NCI-H187 treated with DMSO at 0.1 percent for 48 hours (cell line): ENCODE data around the gene RNF213.
"Not testable (repeated sequence)": the region's sequence is repeated elsewhere in the genome, so short reads cannot be mapped to it uniquely, and the experiment has no call there.

ENCODE experiments used
- DNase-seq: peaks from one replicate; lab custom pipeline; 2025; lab: John Stamatoyannopoulos, UW

The RNF213 gene

DNA sequence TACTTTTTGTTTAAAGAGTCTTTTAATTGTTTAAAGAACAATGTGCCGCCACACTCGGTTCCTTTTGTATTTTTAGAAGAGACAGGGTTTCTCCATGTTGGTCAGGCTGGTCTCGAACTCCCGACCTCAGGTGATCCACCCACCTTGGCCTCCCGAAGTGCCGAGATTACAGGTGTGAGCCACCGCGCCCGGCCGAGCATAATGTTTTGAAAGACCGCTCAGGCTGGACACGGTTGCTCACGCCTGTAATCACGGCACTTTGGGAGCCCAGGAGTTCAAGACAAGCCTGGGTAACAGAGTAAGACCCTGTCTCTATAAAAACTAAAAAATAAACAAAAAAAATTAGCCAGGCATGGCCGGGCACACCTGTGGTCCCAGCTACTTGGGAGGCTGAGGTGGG, 59.8 kb downstream of the RNF213 start:
- no peak for DNase-seq

DNA sequence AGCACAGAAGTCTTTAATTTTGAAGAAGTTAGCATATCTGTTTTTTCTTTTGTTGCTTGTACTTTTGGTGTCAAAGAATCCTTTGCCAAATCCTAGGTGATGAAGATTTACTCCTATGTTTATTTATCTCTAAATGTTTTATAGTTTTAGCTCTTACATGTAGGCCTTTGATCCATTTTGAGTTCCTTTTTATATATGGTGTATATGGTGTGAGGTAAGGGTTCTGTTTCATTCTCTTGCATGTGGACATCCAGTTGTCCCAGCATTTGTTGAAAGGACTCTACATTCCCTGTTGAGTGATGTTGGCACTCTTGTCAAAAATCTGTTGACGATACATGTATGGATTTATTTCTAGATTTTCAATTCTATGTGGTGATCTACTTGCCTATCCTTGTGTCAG, 62.2 kb downstream of the RNF213 start:
- no peak for DNase-seq

DNA sequence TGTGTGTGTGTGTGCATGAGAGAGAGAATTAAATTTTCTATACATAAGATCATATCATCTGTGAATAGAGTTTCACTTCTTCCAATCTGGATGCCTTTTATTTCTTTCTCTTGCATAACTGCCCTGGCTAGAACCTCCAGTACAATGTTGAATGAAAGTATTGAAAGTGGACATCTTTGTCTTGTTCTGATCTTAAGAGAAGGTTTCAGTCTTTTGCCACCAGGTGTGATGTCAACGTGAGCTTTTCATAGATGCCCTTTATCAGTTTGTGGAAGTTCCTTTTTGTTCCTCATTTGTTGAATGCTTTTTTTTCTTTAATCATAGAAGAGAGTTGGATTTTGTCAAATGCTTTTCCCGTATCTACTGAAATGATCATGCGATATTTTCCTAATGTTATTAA, 63.3 kb downstream of the RNF213 start:
- DNase-seq = no peak

DNA sequence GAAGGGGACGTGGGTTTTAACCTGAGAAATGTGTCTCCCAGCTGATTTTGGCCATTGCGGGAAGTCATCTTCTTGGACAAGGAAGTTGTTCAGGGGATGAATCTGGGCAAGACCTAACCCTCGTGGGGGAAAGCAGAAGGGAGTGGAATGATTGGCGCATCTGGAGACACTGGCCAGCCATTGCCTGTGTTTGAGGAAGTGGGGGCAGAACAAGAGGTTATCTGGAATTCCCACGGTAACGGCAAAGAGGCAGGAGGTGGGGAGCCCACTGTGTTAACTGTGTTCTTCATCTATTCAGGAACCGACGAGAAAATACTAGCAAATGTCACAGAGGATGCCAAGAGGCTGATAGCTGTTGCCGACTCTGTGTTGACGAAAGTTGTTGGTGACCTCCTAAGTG, 66.9 kb downstream of the RNF213 start:
- DNase-seq = no peak

DNA sequence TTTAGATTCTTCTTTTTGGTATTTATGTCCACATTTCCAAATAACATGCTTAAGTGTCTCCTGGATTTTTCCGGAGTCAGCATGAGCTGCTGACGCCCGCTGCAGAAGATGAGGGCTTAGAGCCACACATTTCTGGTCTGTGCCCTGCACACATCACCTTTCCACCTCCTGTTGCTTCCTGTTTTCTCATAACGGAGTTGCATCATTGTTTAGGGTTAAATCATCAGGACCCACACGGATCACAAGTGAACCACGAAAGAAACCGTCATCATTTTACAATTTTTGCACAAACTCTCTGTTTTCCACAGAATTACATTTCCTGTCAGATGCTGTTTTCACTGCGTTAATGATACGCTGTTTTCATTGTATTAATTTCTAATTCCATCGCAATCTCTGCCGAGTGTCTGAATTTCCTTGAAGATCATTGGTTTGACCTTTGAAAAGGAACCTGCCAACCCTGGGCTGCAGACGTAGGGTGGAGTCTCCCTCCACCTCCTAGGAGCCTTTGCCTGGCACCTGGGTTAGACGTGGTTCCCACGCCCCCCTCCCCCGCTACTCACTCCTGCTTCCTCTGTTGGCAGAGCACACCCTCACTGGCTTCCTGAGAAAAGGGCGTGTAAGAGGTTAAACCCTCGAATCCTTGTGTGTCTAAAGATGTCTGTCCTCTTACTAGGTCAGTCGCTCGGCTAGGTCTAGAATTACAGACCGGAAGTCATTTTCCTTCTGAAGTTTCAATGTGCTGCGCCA, 68.2 kb downstream of the RNF213 start:
- DNase-seq = no peak

DNA sequence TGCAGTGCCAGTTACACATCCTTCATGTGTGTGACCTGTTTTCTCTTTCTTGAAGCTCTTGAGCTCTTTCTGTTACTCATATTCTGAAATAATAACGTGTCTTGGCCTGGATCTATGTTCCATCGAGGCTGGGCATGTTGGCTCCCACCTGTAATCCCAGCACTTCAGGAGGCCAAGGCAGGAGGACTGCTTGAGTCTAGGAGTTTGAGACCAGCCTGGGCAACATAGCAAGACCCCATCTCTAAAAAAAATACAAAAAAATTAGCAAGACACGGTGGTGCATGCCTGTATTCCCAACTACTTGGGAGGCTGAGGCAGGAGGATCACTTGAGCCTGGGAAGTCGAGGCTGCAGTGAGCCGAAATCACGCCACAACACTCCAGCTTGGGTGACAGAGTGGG, 68.8 kb downstream of the RNF213 start:
- not testable (repeated sequence) for DNase-seq

DNA sequence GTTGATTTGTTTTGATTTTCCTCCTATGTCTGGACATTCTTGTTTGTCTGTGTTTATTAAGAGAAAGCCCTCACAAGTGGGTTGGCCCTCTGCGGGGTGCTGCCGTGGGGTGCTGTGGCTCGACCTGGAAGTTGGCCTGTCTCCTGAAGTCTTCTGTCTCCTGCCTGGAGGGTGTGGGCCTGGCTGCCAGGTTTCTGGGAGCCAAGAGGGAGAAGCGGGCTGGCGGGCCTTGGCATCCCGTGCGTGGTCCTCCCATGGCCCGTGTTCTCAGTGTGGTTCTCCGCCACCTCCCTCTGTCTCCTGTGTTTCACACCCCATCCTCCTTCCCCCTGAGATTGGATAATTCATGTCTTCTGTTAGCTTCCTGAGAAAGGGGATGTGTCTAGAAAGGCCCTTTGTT, 69.6 kb downstream of the RNF213 start:
- no peak for DNase-seq

DNA sequence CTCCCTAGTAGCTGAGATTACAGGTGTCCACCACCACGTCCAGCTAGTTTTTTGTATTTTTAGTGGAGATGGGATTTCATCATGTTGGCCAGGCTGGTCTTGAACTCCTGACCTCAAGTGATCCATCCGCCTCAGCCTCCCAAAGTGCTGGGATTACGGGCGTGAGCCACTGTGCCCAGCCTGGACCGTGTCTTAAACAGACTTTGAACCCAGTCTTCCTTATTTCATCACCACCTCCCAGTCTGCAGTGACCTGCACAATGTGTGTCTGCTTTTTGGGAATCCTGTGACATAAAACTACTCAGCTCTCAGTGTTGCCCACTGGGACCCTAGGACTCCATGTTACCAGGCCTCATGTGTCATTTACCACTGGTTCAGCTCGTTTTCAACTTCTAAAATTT, 70.3 kb downstream of the RNF213 start:
- not testable (repeated sequence) for DNase-seq

DNA sequence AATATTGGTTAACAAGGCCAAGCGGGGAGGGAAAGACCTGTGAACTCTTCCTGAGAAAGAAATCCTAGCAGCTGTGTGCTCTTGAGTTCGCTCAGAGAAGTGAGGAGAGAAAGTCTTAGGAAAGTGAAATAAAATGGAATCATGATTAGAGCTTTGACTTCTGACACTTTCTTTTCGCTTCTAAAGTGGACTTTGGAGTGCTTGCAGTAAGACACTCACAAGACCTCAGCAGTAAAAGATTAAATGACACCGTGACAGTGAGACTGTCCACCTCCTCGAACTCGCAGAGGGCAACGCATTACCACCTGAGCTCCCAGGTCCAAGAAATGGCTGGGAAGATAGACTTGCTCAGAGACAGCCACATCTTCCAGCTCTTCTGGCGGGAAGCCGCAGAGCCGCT, 71.2 kb downstream of the RNF213 start:
- no peak for DNase-seq

DNA sequence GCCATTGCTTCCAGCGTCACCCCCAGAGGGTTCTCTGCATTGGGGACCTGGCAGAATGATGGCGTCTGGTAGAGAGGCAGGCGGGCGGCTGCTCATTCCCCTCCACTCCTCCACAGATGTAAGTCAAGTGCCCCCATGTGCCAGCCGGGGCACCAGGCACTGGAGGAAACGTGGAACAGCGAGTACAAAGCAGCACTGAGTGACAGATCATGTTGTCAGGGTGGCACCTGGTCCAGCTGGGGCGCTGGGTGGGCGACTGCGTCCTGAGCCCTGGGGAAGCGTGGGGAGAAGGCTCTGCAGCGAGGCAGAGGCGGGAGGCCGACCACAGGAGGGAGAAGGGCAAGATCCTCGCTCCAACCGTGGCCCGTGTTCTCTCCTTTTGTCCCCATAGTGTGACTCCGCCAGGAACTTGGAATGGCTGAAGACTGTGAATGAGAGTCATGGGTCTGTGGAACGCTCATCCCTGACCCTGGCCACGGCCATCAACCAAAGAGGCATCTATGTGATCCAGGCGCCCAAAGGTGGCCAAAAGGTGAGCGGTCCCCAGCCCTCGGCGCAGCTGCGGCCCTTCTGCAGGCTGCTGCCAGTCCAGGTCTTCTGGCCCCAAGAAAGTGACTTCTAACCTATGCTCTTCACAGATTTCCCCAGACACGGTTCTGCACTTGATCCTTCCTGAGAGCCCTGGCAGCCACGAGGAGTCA, 76.7 kb downstream of the RNF213 start:
- DNase-seq = no peak

DNA sequence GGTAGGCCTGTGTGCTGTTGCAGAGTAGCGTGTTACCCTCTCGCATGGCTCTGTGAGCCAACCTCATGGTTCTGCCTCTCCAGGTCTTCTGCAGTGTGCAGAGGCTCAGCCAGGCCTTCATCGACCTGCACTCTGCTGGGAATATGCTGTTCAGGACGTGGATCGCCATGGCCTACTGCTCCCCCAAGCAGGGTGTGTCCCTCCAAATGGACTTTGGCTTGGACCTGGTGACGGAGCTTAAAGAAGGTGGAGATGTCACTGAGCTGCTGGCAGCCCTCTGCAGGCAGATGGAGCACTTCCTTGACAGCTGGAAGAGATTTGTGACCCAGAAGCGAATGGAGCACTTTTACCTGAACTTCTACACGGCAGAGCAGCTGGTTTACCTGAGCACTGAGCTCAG, 78.5 kb downstream of the RNF213 start:
- DNase-seq = no peak

DNA sequence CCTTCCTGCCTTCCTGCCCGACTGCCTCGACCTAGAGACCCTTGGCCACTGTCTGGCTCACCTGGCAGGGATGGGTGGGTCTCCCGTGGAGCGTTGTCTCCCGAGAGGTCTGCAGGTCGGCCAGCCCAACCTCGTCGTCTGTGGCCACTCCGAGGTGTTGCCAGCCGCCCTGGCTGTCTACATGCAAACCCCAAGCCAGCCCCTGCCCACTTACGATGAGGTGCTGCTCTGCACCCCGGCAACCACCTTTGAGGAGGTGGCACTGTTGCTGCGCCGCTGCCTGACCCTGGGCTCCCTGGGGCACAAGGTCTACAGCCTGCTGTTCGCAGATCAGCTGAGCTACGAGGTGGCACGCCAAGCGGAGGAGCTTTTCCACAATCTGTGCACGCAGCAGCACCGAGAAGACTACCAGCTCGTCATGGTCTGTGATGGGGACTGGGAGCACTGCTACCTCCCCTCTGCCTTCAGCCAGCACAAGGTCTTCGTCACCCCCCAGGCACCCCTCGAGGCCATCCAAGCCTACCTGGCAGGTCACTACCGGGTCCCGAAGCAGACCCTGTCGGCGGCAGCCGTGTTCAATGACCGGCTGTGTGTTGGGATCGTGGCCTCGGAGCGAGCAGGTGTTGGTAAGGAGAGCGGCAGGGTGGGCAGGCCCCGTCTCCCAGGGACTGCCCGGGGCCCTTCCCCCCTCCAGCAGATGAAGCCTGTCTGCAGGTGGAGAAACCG, 79.2 kb downstream of the RNF213 start:
- DNase-seq = no peak

DNA sequence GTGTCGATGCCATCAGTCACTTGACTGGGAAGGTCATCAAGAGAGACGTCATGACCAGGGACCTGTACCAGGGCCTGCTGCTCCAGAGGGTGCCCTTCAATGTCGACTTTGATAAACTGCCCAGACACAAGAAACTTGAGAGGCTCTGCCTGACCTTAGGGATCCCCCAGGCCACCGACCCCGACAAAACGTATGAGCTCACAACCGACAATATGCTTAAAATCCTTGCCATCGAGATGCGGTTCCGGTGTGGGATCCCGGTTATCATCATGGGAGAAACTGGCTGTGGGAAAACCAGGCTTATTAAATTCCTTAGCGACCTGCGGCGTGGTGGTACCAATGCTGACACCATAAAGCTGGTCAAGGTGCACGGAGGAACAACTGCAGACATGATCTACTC, 84.7 kb downstream of the RNF213 start:
- DNase-seq = no peak

DNA sequence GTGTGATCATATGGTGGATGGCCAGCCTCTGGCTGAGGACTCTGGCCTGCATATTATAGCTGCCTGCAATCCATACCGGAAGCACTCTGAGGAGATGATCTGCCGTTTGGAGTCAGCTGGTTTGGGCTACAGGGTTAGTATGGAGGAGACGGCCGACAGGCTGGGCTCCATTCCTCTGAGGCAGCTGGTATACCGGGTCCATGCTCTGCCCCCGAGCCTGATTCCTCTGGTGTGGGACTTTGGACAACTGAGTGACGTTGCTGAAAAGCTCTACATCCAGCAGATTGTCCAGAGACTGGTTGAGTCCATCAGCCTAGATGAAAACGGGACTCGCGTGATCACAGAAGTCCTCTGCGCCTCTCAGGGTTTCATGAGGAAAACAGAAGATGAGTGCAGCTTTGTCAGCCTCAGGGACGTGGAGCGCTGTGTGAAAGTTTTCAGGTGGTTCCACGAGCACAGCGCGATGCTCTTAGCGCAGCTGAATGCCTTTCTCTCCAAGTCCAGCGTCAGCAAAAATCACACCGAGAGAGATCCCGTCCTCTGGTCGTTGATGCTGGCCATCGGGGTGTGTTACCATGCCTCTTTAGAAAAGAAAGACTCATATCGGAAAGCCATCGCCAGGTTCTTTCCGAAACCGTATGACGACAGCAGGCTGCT, 85.3 kb downstream of the RNF213 start:
- DNase-seq = no peak

DNA sequence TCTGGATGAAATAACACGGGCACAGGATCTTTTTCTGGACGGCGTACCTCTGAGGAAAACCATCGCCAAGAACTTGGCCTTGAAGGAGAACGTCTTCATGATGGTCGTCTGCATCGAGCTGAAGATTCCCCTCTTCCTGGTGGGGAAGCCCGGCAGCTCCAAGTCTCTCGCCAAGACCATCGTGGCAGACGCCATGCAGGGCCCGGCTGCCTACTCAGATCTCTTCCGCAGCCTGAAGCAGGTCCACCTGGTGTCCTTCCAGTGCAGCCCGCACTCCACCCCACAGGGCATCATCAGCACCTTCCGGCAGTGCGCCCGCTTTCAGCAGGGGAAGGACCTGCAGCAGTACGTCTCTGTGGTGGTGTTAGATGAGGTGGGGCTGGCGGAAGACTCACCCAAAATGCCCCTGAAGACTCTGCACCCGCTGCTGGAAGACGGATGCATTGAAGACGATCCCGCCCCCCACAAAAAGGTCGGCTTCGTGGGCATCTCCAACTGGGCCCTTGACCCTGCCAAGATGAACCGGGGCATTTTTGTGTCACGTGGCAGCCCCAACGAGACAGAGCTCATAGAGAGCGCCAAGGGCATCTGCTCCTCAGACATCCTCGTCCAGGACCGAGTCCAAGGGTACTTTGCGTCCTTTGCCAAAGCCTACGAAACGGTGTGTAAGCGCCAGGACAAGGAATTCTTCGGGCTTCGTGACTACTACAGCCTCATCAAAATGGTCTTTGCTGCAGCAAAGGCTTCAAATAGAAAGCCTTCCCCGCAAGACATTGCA, 86.0 kb downstream of the RNF213 start:
- no peak for DNase-seq

DNA sequence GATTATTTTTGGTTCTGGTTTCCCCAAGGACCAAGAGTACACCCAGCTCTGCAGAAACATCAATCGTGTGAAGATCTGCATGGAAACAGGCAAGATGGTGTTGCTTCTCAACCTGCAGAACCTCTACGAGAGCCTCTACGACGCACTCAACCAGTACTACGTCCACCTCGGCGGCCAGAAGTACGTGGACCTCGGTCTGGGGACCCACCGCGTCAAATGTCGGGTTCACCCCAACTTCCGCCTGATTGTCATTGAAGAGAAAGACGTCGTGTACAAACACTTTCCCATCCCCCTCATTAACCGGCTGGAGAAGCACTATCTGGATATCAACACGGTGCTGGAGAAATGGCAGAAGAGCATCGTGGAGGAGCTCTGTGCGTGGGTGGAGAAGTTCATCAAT, 86.9 kb downstream of the RNF213 start:
- no peak for DNase-seq

DNA sequence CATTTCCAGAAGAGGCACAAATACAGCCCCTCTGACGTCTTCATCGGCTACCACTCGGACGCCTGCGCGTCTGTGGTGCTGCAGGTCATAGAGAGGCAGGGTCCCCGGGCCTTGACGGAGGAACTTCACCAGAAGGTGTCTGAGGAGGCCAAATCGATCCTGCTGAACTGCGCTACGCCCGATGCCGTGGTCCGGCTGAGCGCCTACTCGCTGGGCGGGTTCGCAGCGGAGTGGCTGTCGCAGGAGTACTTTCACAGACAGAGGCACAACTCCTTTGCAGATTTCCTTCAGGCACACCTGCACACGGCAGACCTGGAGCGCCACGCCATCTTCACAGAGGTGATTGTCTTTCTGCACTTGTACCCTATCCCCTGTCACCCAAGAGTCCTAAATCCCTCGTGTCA, 87.3 kb downstream of the RNF213 start:
- DNase-seq = no peak

DNA sequence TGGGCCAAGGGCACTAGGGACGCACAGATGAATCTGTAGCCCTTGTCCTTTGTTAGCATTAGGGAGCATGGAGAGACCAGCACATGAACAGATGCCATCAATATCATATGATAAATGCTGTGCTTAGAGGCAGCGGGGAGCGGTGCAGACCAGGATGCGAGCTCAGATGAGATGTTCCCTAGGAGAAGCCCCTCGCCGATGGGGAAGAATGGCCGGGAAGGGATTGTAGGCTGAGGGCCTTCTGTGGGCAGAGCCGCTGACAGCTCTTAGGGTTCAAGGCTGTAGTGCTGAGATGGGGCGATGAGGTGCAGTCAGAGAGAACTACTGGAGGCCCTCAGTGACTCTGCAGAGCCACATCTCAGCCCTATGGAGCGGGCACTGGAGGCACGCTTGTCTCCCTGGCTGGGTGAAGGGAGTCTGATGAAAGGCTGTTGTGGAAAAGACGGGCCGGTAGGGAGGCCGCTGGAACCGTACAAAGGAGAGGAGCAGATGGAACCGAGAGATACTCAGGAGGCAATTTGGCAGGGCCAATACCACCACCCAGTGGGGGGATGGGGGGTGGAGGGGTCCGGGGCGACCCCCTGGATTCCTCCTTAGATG, 88.0 kb downstream of the RNF213 start:
- DNase-seq = no peak

DNA sequence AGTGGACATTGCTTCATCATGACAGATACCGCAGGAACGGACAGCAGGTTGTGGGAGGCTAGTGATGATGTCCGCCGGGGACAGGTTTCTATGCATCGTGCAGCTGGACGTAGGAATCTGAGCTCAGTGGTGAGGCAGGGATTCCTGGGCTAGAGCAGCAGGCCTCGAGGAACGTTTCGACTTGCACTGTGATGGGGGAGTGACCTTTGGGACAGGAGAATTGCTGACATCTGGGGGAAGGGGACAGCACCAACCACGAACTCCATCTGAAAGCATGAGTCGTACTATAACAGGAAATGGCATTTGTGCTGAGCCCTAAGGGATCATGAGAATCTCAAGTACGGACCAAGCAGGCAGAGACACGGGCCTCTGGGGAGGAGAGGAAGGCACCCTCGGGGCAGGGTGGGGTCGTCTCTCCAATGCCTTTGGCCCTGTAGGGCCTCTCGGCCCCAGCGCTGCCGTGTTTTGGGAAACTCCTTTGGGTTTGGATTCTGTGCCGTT, 88.5 kb downstream of the RNF213 start:
- DNase-seq = no peak

DNA sequence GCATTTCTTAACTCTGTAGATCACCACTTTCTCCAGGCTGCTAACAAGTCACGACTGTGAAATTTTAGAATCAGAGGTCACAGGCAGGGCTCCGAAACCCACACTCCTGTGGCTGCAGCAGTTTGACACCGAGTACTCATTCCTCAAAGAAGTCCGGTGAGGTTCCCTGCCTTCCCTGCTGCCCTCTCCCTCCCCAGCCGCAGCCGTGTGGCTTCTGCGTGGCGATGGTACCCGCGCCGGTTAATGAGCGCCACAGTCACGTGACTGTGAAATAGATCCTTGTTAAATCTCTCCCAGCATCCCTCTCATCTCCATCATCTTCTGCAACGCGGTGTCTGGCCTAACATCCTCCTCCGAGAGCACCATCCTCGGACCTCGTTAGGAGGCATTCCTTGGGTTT, 89.1 kb downstream of the RNF213 start:
- DNase-seq = no peak

DNA sequence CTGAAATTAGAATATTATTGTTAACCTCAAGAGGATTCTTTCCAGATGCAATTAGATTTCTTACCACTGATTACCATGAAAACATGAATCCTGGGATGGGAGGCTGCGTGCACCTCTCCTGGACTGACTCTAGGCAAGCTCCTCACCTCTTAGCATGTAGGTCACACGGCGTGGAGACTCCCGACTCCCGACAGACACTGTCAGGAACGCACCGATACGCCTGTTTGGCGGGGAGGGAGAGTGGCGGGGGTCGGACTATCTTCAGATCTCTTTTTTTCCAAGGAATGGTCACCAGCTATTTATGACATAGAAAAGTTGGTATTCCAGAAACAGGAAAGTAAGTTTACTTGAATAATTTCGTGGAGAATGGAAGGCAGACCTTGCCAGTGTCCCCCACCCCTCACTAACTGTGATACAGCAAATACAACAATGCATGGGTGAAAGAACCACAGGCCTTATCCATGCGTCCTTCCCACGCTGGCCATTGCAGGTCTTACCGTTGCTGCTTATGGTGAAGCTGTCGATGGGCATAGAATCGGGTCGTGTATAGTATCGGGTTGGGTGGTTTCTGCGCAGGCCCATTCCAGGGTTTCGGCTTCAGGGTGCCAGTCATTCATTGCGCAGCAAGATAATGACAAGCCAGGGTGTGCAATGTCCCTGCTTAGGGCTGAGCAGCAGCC, 91.7 kb downstream of the RNF213 start:
- DNase-seq = no peak
